Measurements from ENCODE around the gene FBN1. TPM values are rescaled to one million over a fixed set of nuclear protein-coding genes. Genes with fewer than 3 reads are reported as not detected.

The FBN1 gene
- total RNA-seq, 1 donor: 1,556 TPM

DNA sequence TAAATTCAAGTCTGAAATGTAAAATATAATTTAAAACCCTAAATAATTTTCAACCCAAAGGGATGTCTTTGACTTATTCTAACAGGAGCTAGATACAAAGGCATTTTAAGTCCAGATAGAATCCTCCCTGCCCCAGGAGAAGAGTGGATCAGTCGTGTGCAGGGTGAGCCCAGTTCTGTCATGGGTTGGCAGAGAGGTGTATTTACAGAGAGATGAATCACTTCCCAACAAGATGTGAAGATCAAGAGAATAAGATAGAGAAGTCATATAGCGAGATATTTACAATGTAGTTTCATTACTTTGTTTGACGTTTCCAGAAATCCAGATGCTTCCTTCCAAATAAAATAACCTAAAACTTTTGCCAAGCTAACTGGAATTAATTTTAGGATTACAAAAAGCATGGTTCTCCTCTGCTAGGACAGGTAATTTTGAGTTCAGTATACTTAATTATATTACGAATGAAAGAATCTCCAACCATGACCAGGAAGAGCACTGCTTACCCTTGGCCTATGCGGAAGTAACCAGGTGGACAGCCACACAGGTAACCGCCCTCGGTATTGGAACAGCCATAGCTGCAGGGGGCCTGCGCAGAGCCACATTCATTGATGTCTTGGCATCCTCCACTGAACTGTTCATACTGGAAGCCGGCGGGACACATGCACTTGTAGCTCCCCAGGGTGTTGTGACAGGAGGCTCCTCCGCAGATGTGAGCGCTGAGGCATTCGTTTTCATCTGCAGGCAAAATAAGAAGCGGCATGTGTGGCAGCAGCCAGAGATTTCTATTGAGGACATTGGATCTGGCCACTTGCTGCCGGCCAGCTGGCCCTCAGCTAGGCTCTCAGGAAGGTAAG is 230.2 kb downstream of the FBN1 start:
- H3K4me3 ChIP-seq (ENCODE audit: insufficient read depth, low read length): no peak overlapping the region
- peak overlapping the region; percentile 92 for H3K27ac ChIP-seq (ENCODE audit: low read depth, low read length)
- DNase-seq (ENCODE audit: insufficient read length, low spot score, missing footprints): no peak
- H4K20me1 ChIP-seq (ENCODE audit: insufficient read depth, low read length): no peaks in the 10 kb centered on the region
- H3K27me3 ChIP-seq (ENCODE audit: insufficient read depth, low read length): no peaks in the 10 kb centered on the region
- no peaks in the 10 kb centered on the region for H3K9me3 ChIP-seq (ENCODE audit: low read depth, low read length)
- no peak overlapping the region for H2AFZ ChIP-seq (ENCODE audit: low read length)
- H3K4me1 ChIP-seq (ENCODE audit: insufficient read depth, low read length): peaks cover 49% of the 10 kb centered on the region
- H3K79me2 ChIP-seq (ENCODE audit: insufficient read depth, low read length): no peaks in the 10 kb centered on the region
- TF ChIP-seq, protein P1, sequence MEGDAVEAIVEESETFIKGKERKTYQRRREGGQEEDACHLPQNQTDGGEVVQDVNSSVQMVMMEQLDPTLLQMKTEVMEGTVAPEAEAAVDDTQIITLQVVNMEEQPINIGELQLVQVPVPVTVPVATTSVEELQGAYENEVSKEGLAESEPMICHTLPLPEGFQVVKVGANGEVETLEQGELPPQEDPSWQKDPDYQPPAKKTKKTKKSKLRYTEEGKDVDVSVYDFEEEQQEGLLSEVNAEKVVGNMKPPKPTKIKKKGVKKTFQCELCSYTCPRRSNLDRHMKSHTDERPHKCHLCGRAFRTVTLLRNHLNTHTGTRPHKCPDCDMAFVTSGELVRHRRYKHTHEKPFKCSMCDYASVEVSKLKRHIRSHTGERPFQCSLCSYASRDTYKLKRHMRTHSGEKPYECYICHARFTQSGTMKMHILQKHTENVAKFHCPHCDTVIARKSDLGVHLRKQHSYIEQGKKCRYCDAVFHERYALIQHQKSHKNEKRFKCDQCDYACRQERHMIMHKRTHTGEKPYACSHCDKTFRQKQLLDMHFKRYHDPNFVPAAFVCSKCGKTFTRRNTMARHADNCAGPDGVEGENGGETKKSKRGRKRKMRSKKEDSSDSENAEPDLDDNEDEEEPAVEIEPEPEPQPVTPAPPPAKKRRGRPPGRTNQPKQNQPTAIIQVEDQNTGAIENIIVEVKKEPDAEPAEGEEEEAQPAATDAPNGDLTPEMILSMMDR (IDR thresholded peaks at IDR 0.05; ENCODE audit: extremely low read depth, low read depth, low read length): no peak
- peaks cover 81% of the 10 kb centered on the region for H3K36me3 ChIP-seq (ENCODE audit: insufficient read depth, low read length)
- H3K4me2 ChIP-seq (ENCODE audit: insufficient read depth, low read length): peak overlapping the region; percentile 26

DNA sequence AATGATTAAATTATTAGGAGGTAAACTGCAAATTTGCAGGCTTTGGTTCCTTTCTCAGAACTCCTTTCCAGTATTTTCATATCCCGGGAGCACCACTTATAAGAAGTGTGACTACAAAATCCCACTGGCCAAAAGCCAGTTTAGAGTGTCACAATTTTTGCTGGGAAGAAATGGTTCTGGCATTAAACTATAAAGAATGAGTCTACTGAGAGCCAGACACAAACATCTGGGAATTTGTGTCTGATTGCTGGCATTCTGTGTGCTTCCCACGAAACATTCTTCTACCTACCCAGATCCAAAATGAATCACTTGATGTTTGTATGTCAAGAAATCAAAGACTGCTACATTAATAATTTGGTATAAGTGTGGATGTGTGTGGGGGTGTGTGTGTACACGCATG is 231.5 kb downstream of the FBN1 start:
- TF ChIP-seq, protein P1 (IDR thresholded peaks at IDR 0.05; ENCODE audit: extremely low read depth, low read depth, low read length): no peak
- Histone ChIP-seq H3K27me3 (ENCODE audit: insufficient read depth, low read length) (no peaks in the 10 kb centered on the region), H3K4me2 (ENCODE audit: insufficient read depth, low read length) (peak overlapping the region; percentile 58), H3K9me3 (ENCODE audit: low read depth, low read length) (no peaks in the 10 kb centered on the region), H3K27ac (ENCODE audit: low read depth, low read length) (peak overlapping the region; percentile 92), H2AFZ (ENCODE audit: low read length) (no peak overlapping the region), H3K4me1 (ENCODE audit: insufficient read depth, low read length) (peaks cover 49% of the 10 kb centered on the region), H3K79me2 (ENCODE audit: insufficient read depth, low read length) (no peaks in the 10 kb centered on the region), H4K20me1 (ENCODE audit: insufficient read depth, low read length) (no peaks in the 10 kb centered on the region), H3K4me3 (ENCODE audit: insufficient read depth, low read length) (no peak overlapping the region), H3K36me3 (ENCODE audit: insufficient read depth, low read length) (peaks cover 81% of the 10 kb centered on the region)
- DNase-seq (ENCODE audit: insufficient read length, low spot score, missing footprints): peak; percentile 63

DNA sequence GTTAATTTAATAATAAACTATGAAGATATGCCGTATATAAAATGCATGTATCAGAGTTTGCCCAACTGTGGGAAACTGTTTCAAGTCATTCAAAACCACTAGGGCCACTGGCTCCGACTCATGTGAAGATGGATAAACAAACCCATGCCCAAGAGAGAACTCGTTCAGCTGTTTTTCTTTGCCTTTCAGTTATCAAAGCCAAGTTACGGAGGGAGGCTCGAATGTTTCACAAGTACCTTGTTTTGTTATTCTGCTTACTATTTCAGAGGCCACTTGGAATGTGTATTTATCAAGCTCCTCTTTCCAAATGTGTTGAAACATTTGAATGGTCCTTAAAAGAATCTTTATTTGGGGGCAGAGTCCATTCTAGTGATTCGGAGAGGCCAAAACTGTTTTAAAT is 232.2 kb downstream of the FBN1 start:
- Histone ChIP-seq H3K36me3 (ENCODE audit: insufficient read depth, low read length) (peaks cover 80% of the 10 kb centered on the region), H3K4me1 (ENCODE audit: insufficient read depth, low read length) (peaks cover 49% of the 10 kb centered on the region), H3K4me3 (ENCODE audit: insufficient read depth, low read length) (no peak overlapping the region), H3K4me2 (ENCODE audit: insufficient read depth, low read length) (peak overlapping the region; percentile 58), H3K27me3 (ENCODE audit: insufficient read depth, low read length) (no peaks in the 10 kb centered on the region), H2AFZ (ENCODE audit: low read length) (no peak overlapping the region), H3K79me2 (ENCODE audit: insufficient read depth, low read length) (no peaks in the 10 kb centered on the region), H3K27ac (ENCODE audit: low read depth, low read length) (peak overlapping the region; percentile 92), H4K20me1 (ENCODE audit: insufficient read depth, low read length) (no peaks in the 10 kb centered on the region), H3K9me3 (ENCODE audit: low read depth, low read length) (no peaks in the 10 kb centered on the region)
- no peak for DNase-seq (ENCODE audit: insufficient read length, low spot score, missing footprints)
- TF ChIP-seq, protein P1 (IDR thresholded peaks at IDR 0.05; ENCODE audit: extremely low read depth, low read depth, low read length): no peak

DNA sequence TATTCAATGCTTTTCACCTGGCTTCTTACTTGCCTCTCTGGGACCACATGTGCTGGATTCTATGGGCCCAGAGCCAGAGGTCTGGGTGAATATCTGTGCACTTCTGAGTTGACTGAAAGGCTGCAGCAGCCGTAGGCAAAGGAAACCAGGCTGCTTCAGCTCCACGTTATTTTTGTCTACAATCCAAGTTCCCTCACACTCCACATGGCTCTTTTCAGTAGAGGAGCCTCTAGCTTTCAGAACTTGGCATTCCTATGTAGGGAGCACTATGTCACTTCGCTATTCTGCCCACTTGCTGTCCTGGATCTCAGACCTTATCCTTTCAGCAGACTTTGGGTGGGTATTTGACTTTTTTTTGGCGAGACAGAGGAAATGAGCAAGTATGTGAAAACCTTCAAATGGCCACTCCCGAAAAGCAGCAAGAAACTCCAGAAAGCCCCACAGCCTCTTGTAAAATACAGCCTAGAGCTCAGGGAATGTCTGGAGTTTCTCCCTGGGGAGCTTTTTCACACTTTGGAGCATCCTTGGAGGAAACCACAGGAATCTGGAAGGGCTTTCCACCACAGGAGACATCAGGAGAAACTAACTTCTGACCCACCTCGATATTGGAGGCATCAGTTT is 233.4 kb downstream of the FBN1 start:
- Histone ChIP-seq H3K36me3 (ENCODE audit: insufficient read depth, low read length) (peaks cover 78% of the 10 kb centered on the region), H3K4me2 (ENCODE audit: insufficient read depth, low read length) (peak overlapping the region; percentile 58), H3K27me3 (ENCODE audit: insufficient read depth, low read length) (no peaks in the 10 kb centered on the region), H4K20me1 (ENCODE audit: insufficient read depth, low read length) (no peaks in the 10 kb centered on the region), H2AFZ (ENCODE audit: low read length) (no peak overlapping the region), H3K4me3 (ENCODE audit: insufficient read depth, low read length) (no peak overlapping the region), H3K9me3 (ENCODE audit: low read depth, low read length) (no peaks in the 10 kb centered on the region), H3K27ac (ENCODE audit: low read depth, low read length) (peak overlapping the region; percentile 92), H3K4me1 (ENCODE audit: insufficient read depth, low read length) (peaks cover 49% of the 10 kb centered on the region), H3K79me2 (ENCODE audit: insufficient read depth, low read length) (no peaks in the 10 kb centered on the region)
- peak; percentile 66 for DNase-seq (ENCODE audit: insufficient read length, low spot score, missing footprints)
- TF ChIP-seq, protein P1 (IDR thresholded peaks at IDR 0.05; ENCODE audit: extremely low read depth, low read depth, low read length): no peak
